HG02938 (cell line): ENCODE data around the gene MEST.
"Not testable (repeated sequence)": the region's sequence is repeated elsewhere in the genome, so short reads cannot be mapped to it uniquely, and the experiment has no call there.

Experiments used
- ATAC-seq: cut with Tn5 transposase; IDR thresholded peaks from one replicate; pipeline ENCODE4 v1.9.1; 2021; ENCODE audit warnings: mild to moderate bottlenecking, moderate library complexity; ENCODE audit not compliant: unreplicated experiment

MEST gene

DNA sequence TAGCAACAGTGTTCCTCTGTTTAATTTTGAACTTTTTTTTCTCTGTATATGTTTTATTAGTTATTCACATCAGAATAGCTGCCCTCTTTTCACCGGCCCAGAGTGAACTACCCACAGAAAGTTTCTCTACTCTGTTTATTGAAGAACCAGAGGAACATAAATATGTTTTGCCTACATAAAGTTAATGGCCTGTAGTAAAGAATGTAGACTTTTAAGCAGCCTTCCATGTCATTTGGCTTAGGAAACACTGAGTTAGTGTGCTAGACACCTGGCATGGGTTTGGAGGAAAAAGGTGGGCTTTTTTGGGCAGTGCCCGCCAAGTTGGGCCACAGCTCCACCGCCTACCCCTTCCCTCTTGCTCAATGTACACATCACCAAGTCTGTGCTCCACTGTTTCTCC is 8.9 kb upstream of the MEST start:
- no peak for ATAC-seq

- no peak for ATAC-seq
Observed at GRCh38 chr7:130485734-130486113, 6.2 kb upstream of the MEST start.

DNA sequence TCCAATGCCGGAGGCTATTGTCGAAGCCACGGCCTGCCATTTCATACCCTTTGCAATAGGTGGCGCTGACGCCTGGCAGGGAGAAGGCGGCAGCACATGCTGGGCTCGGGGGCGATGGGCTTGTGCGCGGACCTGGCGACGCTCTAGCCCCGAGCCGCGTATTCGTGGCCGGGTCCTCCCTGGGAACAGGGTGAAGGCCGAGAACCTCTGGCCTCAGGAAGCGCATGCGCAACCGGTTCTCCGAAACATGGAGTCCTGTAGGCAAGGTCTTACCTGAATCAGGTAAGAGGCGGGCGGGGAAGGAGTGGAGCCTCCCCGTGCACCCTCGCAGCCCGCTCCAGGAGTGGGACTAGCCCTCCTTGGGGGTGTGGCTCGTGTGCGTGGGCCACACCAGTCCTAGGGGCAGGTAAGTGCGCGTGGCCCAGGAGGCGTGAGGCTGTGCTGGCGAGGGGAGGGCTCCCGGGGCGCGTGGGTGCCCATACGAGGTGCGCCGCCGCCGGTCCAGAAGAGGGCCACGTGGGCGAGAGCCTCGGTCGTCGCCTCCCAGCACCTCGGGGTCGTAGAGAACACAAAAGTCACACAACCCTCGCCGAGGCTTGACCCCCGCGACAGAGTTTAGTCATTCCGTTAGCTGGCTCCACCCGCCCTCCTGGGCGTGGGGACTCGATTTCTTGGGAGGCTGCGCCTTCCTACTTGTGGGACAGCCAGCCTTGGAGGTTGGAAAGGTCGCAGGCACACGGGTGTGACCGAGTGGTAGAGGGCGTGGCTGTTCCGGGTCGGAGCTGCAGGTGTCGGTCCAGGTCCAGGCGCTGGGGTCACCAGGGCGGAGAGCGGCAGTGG is 5.6 kb upstream of the MEST start:
- no peak for ATAC-seq

- ATAC-seq, result no peak
Observed at GRCh38 chr7:130486954-130487436, 4.9 kb upstream of the MEST start.

DNA sequence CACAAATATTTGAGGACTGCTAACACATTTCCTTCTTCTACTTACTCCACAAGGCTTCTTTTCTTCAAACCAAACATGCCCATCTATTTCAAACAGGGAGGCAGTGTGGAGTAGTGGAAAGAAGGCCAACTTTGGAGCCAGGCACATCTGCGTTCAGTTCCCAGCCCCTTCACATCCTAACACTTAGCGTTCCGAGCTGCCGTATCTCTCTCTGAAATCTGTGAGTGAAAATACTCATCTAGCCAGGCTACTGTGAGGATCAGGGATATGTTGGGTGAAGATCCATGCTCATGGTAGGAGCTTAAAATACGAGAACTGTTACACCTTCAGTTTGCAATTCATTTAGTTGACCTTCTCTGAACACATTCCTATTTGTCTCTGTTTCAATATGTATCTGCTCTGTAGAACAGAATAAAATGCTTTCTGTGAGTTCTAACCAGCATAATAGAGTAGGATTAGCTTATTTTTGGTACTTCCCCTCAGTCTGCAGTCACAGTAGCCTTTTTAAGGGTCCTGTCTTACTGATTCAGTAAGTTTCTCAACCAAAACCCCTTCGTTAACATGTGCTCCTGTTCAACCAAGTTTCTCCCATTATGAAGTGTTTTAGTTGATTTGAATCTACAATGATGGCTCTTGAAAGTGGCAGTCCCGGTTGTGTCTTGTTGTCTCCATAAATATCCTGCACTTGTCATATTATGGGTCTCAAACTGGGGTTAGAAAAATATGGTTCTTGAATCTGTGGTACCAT is 3.3 kb upstream of the MEST start:
- ATAC-seq, result no peak

GRCh38 chr7:130489140-130489983 is 2.5 kb upstream of the MEST start:
- ATAC-seq, result no peak

DNA sequence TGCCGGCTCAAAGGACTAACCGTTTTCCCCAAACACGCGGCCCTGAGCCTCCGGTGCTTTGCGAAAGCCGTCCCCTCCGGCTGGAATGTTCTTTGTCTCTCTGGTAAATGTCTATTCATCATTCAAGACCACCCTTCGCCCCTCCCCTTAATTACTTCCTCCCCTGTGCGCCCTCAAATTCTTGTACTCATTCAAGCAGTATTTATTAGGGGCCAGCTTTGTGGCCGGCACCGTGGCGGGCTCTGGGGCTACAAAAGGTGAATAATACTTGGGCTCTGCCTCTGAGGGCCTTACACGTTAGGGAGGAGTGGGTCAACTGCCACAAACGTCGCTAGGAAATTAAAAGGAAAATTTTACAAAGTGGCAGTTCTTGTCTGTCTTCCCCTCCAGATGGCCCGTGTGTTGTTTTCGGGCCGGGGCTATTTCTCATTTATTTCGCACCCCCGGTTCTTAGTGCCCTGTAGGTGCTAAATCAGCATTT is 1.5 kb upstream of the MEST start:
- no peak for ATAC-seq

GRCh38 chr7:130490888-130491804 is 739 bp upstream of the MEST start:
- ATAC-seq, result no peak

DNA sequence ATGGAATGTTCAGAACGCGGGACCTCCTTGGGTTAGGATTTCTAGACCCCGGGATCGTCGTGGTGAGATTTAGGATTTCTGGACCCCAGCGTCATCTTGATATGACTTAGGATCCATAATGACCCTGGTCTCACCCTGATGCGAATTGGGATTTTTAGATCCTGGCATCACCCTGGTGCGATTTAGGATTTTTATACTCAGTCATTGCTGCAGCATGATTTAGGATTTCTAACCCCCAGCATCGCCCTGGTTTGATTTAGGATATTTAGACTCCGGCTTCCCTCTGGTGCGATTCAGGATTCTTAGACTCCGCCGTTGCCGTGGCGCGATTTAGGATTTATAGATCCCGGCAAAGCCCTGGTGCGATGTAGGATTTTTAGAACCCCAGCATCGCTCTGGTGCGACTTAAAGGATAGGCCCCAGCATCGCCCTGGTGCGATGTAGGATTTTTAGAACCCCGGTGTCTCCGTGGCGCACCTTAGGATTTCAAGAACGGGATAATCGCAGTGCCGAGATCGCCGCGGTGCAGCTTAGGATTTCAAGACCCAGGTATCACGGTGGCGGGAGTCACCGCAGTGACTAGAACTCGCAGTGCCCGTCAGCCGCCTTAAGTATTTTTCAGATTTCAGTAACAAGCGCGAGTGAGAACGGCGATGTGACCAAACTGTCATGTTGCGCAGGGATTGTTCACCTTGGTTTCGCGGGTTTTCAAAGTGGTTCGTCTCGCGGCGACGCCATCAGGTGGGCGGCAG is 814 bp downstream of the MEST start:
- ATAC-seq, result no peak

- ATAC-seq, result no peak
Observed at GRCh38 chr7:130493275-130493873, 1.5 kb downstream of the MEST start.

- no peak for ATAC-seq
Observed at GRCh38 chr7:130494431-130494858, 2.6 kb downstream of the MEST start.

DNA sequence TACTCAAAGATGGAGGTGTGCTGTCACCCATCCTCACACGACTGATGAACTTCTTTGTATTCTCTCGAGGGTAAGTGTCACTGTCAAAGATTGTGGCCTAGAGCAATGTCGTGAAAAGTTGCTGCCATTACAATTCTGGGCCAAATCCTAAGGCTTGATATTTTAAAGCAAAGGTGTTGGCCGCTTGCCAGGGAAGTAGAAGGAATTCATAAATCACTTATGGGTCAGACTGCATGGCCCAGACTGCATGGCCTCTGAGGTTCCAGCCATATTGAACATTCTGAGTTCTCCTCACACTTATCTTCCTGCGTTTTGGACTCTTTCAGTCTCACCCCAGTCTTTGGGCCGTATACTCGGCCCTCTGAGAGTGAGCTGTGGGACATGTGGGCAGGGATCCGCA is 8.6 kb downstream of the MEST start:
- ATAC-seq, result no peak

- ATAC-seq, result no peak
Observed at GRCh38 chr7:130500910-130501309, 9.0 kb downstream of the MEST start.

DNA sequence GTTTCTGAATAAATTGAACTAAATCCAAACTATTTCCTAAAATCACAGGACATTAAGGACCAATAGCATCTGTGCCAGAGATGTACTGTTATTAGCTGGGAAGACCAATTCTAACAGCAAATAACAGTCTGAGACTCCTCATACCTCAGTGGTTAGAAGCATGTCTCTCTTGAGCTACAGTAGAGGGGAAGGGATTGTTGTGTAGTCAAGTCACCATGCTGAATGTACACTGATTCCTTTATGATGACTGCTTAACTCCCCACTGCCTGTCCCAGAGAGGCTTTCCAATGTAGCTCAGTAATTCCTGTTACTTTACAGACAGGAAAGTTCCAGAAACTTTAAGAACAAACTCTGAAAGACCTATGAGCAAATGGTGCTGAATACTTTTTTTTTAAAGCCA is 13.9 kb downstream of the MEST start:
- no peak for ATAC-seq

DNA sequence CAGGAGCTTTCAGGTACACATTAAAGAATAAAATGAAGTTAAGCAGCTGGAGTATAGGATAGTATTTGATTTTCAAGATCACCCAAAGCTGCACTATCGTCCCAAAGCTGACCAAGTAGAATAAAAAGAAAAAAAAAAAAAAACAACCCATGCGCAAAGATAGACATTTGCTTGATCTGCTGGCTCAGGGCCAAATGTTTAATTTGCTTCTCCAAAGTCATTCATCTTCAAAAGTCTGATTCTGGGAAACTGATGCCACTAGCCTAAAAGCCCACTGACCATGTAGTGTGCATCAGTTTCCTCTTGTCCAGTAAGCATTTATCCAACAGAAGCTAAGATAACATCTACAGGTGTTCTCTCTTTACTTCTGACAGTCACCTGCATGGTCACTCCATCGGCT is 14.5 kb downstream of the MEST start:
- no peak for ATAC-seq

GRCh38 chr7:130512038-130512437 is 20.2 kb downstream of the MEST start:
- ATAC-seq, result not testable (repeated sequence)

DNA sequence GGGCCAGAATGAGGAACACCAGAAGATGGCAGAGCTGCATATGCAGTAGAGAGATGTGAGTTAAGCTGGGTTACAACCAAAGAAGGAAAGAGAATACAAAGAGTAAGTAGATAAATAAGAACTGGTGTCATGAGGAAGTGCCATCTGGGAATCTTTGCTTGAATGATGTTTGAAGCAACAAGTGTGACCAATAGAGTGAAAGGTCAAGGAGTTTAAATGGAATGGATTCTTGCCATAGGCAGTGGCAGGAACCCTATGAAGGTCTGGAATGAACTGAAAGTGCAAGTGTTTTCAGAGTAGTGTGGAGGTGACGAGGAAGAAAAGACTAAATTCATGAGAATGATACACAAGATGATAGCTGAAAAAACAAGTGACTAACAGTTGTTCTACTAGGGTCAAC is 21.6 kb downstream of the MEST start:
- ATAC-seq, result no peak

GRCh38 chr7:130515315-130516040 is 23.6 kb downstream of the MEST start:
- no peak for ATAC-seq
